GM23338 (cell line): ENCODE measurements around the gene PDGFRB. TPM values are rescaled to one million over a fixed set of nuclear protein-coding genes. Genes with fewer than 3 reads are reported as not detected.

Source experiments
- ATAC-seq: fragments of 200-7000 bp; cut with Tn5 transposase; 3 replicates; pipeline ENCODE4 v1.9.1; 2020
- DNase-seq: peaks from one replicate; pipeline ENCODE4 v3.0.0-alpha.2; 2015; ENCODE audit warnings: low spot score
- H2AFZ ChIP-seq: fragments of 200-600 bp; sonication (generic); 2 replicates; pipeline ENCODE4 v1.8.0; 2016; ENCODE audit warnings: antibody characterized with exemption, mild to moderate bottlenecking, moderate library complexity
- H3F3A ChIP-seq: fragments of 200-600 bp; sonication (generic); replicated peaks from 2 replicates; pipeline ENCODE4 v1.8.0; 2017; ENCODE audit warnings: antibody characterized with exemption, mixed run types, low read depth
- H3K27ac ChIP-seq: fragments of 200-600 bp; sonication (generic); 2 replicates; pipeline ENCODE4 v1.6.1; 2016; ENCODE audit warnings: low read depth
- H3K27me3 ChIP-seq: fragments of 200-600 bp; sonication (generic); 2 replicates; pipeline ENCODE4 v1.8.0; 2016; ENCODE audit warnings: mild to moderate bottlenecking, mixed run types, moderate library complexity; ENCODE audit not compliant: insufficient read depth
- H3K36me3 ChIP-seq: fragments of 200-600 bp; sonication (generic); 2 replicates; pipeline ENCODE4 v1.8.0; 2016; ENCODE audit warnings: mild to moderate bottlenecking; ENCODE audit not compliant: insufficient read depth
- H3K4me1 ChIP-seq: fragments of 200-600 bp; sonication (generic); 2 replicates; pipeline ENCODE4 v1.8.0; 2016; ENCODE audit warnings: mild to moderate bottlenecking, moderate library complexity; ENCODE audit not compliant: insufficient read depth
- H3K4me2 ChIP-seq: fragments of 200-600 bp; sonication (generic); 2 replicates; pipeline ENCODE4 v1.7.1; 2017; ENCODE audit warnings: mixed run types
- H3K4me3 ChIP-seq: fragments of 200-600 bp; sonication (generic); 2 replicates; pipeline ENCODE4 v1.6.1; 2016; ENCODE audit warnings: mixed run types
- H3K79me2 ChIP-seq: fragments of 200-600 bp; sonication (generic); replicated peaks from 2 replicates; pipeline ENCODE4 v1.8.0; 2017; ENCODE audit warnings: mild to moderate bottlenecking; ENCODE audit not compliant: insufficient read depth
- H3K9me2 ChIP-seq: fragments of 200-600 bp; sonication (generic); 2 replicates; pipeline ENCODE4 v1.8.0; 2017; ENCODE audit not compliant: insufficient read depth
- H4K20me1 ChIP-seq: fragments of 200-600 bp; sonication (generic); replicated peaks from 2 replicates; pipeline ENCODE4 v1.8.0; 2017; ENCODE audit warnings: mild to moderate bottlenecking; ENCODE audit not compliant: insufficient read depth
- H3K27ac Mint-ChIP-seq: 2 replicates; pipeline ENCODE4 v1.8.0; 2020; ENCODE audit warnings: inconsistent platforms, mild to moderate bottlenecking, moderate library complexity, mixed read lengths
- H3K27me3 Mint-ChIP-seq: 3 replicates; pipeline ENCODE4 v1.8.0; 2022; ENCODE audit warnings: low read depth, mild to moderate bottlenecking, moderate library complexity, mixed read lengths, inconsistent platforms; ENCODE audit not compliant: insufficient read depth, poor library complexity
- H3K36me3 Mint-ChIP-seq: 3 replicates; pipeline ENCODE4 v1.8.0; 2021; ENCODE audit warnings: low read depth, mild to moderate bottlenecking, inconsistent platforms, moderate library complexity, mixed read lengths
- H3K4me1 Mint-ChIP-seq: 3 replicates; pipeline ENCODE4 v1.8.0; 2020; ENCODE audit warnings: mild to moderate bottlenecking, inconsistent platforms, mixed read lengths
- H3K4me3 Mint-ChIP-seq: 3 replicates; pipeline ENCODE4 v1.8.0; 2021; ENCODE audit warnings: moderate library complexity, mild to moderate bottlenecking, inconsistent platforms, mixed read lengths
- H3K9me3 Mint-ChIP-seq: 3 replicates; pipeline ENCODE4 v1.8.0; 2020; ENCODE audit warnings: moderate library complexity, mild to moderate bottlenecking, inconsistent platforms, mixed read lengths
- CREB1 ChIP-seq: fragments of 250-450 bp; sonication (Bioruptor Pico); IDR thresholded peaks from 2 replicates; pipeline ENCODE4 v1.5.0; 2020; ENCODE audit warnings: low read depth, mild to moderate bottlenecking, moderate library complexity
- CTCF ChIP-seq, 2 experiments: fragments of 200-600 bp in 1 of 2; sonication (generic) in 1 of 2; conservative IDR thresholded peaks; 2 replicates each; pipeline versions ENCODE4 v1.5.1 to v1.6.1; 2016 to 2017; ENCODE audit warnings: antibody characterized with exemption in 2 of 2, low read depth in 2 of 2, mild to moderate bottlenecking in 2 of 2, moderate library complexity in 1 of 2
- EZH2 ChIP-seq: fragments of 200-600 bp; sonication (generic); IDR thresholded peaks from one replicate; pipeline ENCODE4 v1.8.0; 2017; ENCODE audit warnings: antibody characterized with exemption, mild to moderate bottlenecking, low read depth; ENCODE audit not compliant: unreplicated experiment
- EZH2phosphoT487 ChIP-seq: fragments of 200-600 bp; sonication (generic); IDR thresholded peaks from one replicate; pipeline ENCODE4 v1.8.1; 2018; ENCODE audit warnings: antibody characterized with exemption; ENCODE audit not compliant: unreplicated experiment
- JUNB ChIP-seq: IDR thresholded peaks from one replicate; pipeline ENCODE4 v1.6.1; 2016; ENCODE audit warnings: antibody characterized with exemption; ENCODE audit not compliant: unreplicated experiment
- NANOG ChIP-seq: IDR thresholded peaks from 2 replicates; pipeline ENCODE4 v1.6.1; 2016; ENCODE audit warnings: antibody characterized with exemption, borderline replicate concordance
- POLR2AphosphoS5 ChIP-seq: IDR thresholded peaks from 2 replicates; pipeline ENCODE4 v1.6.1; 2016; ENCODE audit warnings: antibody characterized with exemption, low read depth
- STAT1 ChIP-seq: IDR thresholded peaks from one replicate; pipeline ENCODE4 v1.6.1; 2016; ENCODE audit warnings: antibody characterized with exemption; ENCODE audit not compliant: unreplicated experiment
- ZNF114 ChIP-seq: fragments of 250-450 bp; sonication (Bioruptor Pico); IDR thresholded peaks from 2 replicates; pipeline ENCODE4 v1.5.0; 2020; ENCODE audit warnings: mild to moderate bottlenecking, moderate library complexity
- ZNF331 ChIP-seq: fragments of 250-450 bp; sonication (Bioruptor Pico); IDR thresholded peaks from 2 replicates; pipeline ENCODE4 v1.5.0; 2020; ENCODE audit warnings: low read depth, mild to moderate bottlenecking, moderate library complexity
- polyA plus RNA-seq: library from polyadenylated mRNA; unstranded; fragments of >200 nt; fragmentation: Nextera tagmentation; extraction: Ambion mirVana; gene quantifications from 2 replicates; pipeline ENCODE4 v1.2.1, GENCODE V29; 2016
- total RNA-seq: library from RNA; depleted of rRNA; stranded (reverse); fragments of >200 nt; shearing (Covaris generic); gene quantifications from 2 replicates; pipeline ENCODE4 v1.2.3, GENCODE V29; 2014
- TF ChIP-seq, protein P1 (sequence below): IDR thresholded peaks from 2 replicates; pipeline ENCODE4 v1.6.1; 2016; ENCODE audit warnings: antibody characterized with exemption
- TF ChIP-seq, protein P2 (sequence below): IDR thresholded peaks from one replicate; pipeline ENCODE4 v1.6.1; 2018; ENCODE audit warnings: antibody characterized with exemption; ENCODE audit not compliant: unreplicated experiment

PDGFRB gene
- total and polyA plus RNA-seq, 2 experiments from 2014 or later = 4.5 to 11.3 TPM

DNA sequence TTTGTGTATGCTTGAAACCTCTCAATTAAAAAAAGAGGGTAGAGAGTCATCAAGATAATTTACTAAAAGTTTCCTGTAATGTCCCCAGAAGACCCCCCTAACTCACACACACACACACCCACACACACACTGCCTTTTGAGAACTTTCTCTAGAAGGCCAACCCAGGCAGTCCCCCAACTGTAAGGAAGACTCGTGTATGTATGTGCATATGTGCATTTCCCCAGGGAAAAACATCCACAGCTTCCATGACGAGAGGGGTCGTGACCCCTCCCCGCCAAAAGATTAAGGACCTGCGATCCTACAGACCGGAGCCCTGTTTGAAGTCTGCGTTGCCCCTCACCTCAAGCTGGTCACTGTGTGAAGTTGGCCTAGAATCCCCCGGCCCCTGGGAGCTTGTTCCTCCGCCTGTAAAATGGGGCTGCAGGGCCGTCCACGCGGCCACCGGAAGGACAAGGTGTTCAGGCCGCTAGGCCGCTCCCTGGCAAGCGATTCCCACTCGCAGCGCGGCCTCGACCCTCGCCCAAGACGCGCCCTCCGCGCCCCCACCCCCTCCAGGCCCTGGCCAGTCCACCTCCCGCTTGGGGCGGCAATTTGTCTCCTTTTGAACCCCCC, 10.5 kb upstream of the PDGFRB start (continued):
- TF ChIP-seq, protein P1, sequence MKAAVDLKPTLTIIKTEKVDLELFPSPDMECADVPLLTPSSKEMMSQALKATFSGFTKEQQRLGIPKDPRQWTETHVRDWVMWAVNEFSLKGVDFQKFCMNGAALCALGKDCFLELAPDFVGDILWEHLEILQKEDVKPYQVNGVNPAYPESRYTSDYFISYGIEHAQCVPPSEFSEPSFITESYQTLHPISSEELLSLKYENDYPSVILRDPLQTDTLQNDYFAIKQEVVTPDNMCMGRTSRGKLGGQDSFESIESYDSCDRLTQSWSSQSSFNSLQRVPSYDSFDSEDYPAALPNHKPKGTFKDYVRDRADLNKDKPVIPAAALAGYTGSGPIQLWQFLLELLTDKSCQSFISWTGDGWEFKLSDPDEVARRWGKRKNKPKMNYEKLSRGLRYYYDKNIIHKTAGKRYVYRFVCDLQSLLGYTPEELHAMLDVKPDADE = no peak
- TF ChIP-seq CREB1 (CRISPR knock-in tag) (no peak), ZNF114 (CRISPR knock-in tag) (no peak), POLR2AphosphoS5 (no peak), EZH2phosphoT487 (no peak)
- TF ChIP-seq, protein P2, sequence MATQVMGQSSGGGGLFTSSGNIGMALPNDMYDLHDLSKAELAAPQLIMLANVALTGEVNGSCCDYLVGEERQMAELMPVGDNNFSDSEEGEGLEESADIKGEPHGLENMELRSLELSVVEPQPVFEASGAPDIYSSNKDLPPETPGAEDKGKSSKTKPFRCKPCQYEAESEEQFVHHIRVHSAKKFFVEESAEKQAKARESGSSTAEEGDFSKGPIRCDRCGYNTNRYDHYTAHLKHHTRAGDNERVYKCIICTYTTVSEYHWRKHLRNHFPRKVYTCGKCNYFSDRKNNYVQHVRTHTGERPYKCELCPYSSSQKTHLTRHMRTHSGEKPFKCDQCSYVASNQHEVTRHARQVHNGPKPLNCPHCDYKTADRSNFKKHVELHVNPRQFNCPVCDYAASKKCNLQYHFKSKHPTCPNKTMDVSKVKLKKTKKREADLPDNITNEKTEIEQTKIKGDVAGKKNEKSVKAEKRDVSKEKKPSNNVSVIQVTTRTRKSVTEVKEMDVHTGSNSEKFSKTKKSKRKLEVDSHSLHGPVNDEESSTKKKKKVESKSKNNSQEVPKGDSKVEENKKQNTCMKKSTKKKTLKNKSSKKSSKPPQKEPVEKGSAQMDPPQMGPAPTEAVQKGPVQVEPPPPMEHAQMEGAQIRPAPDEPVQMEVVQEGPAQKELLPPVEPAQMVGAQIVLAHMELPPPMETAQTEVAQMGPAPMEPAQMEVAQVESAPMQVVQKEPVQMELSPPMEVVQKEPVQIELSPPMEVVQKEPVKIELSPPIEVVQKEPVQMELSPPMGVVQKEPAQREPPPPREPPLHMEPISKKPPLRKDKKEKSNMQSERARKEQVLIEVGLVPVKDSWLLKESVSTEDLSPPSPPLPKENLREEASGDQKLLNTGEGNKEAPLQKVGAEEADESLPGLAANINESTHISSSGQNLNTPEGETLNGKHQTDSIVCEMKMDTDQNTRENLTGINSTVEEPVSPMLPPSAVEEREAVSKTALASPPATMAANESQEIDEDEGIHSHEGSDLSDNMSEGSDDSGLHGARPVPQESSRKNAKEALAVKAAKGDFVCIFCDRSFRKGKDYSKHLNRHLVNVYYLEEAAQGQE = no peak

- H3K27ac ChIP-seq = no peak overlapping the region
- H3K4me2 ChIP-seq = no peak overlapping the region
- H3K27ac Mint-ChIP-seq = no peak overlapping the region
- H3K36me3 Mint-ChIP-seq = no peaks in the 10 kb centered on the region
- no peaks in the 10 kb centered on the region for H3K36me3 ChIP-seq
- H3K79me2 ChIP-seq = no peaks in the 10 kb centered on the region
- H3K9me3 Mint-ChIP-seq = no peaks in the 10 kb centered on the region
- no peak overlapping the region for H3K4me3 ChIP-seq
- DNase-seq (no peak), ATAC-seq (no peak)
- peaks cover 29% of the 10 kb centered on the region for H3K4me1 Mint-ChIP-seq
- peaks cover 5% of the 10 kb centered on the region; the same call in 1 of the 2 replicates for H4K20me1 ChIP-seq
- H3K4me1 ChIP-seq = no peaks in the 10 kb centered on the region; the same call in 1 of the 2 replicates
- H3K9me2 ChIP-seq = no peaks in the 10 kb centered on the region
- peaks cover 59% of the 10 kb centered on the region for H3K27me3 ChIP-seq
- H2AFZ ChIP-seq = no peak overlapping the region
- H3F3A ChIP-seq = peaks cover 8% of the 10 kb centered on the region; the same call in 1 of the 2 replicates
- no peak overlapping the region for H3K4me3 Mint-ChIP-seq
- peaks cover 58% of the 10 kb centered on the region for H3K27me3 Mint-ChIP-seq
- TF ChIP-seq CREB1 (CRISPR knock-in tag) = no peak
- TF ChIP-seq, protein P1 = no peak
- TF ChIP-seq EZH2phosphoT487 = no peak
- TF ChIP-seq JUNB = no peak
- no peak for TF ChIP-seq STAT1
- TF ChIP-seq ZNF331 = no peak
- no peak for TF ChIP-seq POLR2AphosphoS5
- TF ChIP-seq, protein P2 = no peak
- no peak for TF ChIP-seq ZNF114 (CRISPR knock-in tag)
- TF ChIP-seq NANOG = no peak
- no peak for TF ChIP-seq EZH2
- TF ChIP-seq CTCF (conservative IDR thresholded peaks at IDR 0.05; ENCODE audit: low read depth in 2 of 2) = no peak
Observed at GRCh38 chr5:150164211-150164980, 8.8 kb upstream of the PDGFRB start.
